Sciatic nerve (tissue), 2 donors: ENCODE results near the gene KDELR3. TPM values are rescaled to one million over a fixed set of nuclear protein-coding genes. Genes with fewer than 3 reads are reported as not detected.

Experiments
- ATAC-seq: fragments of 200-7000 bp; cut with Tn5 transposase; one replicate; pipeline ENCODE4 v1.9.1; 2020; ENCODE audit warnings: mild to moderate bottlenecking, moderate library complexity
- DNase-seq: peaks from one replicate; pipeline ENCODE4 v3.0.0-alpha.2; 2020; ENCODE audit warnings: low spot score
- intact Hi-C: fragments of 100-400 bp; cut with DNase I; formaldehyde crosslinking; loops from one replicate; pipeline ENCODE4 v1.14.2; 2022
- total RNA-seq: library from RNA; stranded (reverse); fragmentation: NEBNext Ultra II Directional; extraction: Animal tissue kit (Norgen Biotek cat#: 25700); gene quantifications from one replicate; pipeline ENCODE4 v1.2.1, GENCODE V29; 2021
- donor health status: DM: no; HTN: no; CAD: no.
- donor health status: DM: no; HTN: no; CAD: no.

Gene KDELR3
- total RNA-seq, 1 donor from 2014 or later: 15.4 TPM

- DNase-seq (no peak), ATAC-seq (no peak)
- intact Hi-C loops: no loop called here
Observed at GRCh38 chr22:38501797-38502672, 34.1 kb downstream of the KDELR3 start.

- intact Hi-C loops: no loop called here
Observed at GRCh38 chr22:38503021-38503420, 35.1 kb downstream of the KDELR3 start.

GRCh38 chr22:38504731-38505540, 37.0 kb downstream of the KDELR3 start:
- peak; percentile 69 for DNase-seq
- no peak for ATAC-seq
- intact Hi-C loops: loop anchor here (5.0 kb wide), 1 partner anchor 62 kb away; no protein-coding TSS in a partner anchor

More at GRCh38 chr22:38503021-38503420, 35.1 kb downstream of the KDELR3 start:
- DNase-seq (no peak), ATAC-seq (no peak)

GRCh38 chr22:38505541-38506117, 37.7 kb downstream of the KDELR3 start:
- peak; percentile 87 for DNase-seq
- ATAC-seq: peak; percentile 76
- intact Hi-C loops: loop anchor here (5.0 kb wide), 1 partner anchor 62 kb away; no protein-coding TSS in a partner anchor

GRCh38 chr22:38506118-38506962, 38.4 kb downstream of the KDELR3 start, which contains the start of gene DDX17:
TSS of gene DDX17 (minus strand) at chr22:38506311.
- DNase-seq (peak; percentile 96), ATAC-seq (peak; percentile 96)
- intact Hi-C loops: loop anchor here (5.0 kb wide), 1 partner anchor 61 kb away; no protein-coding TSS in a partner anchor

GRCh38 chr22:38510416-38510970, 42.6 kb downstream of the KDELR3 start:
- DNase-seq (no peak), ATAC-seq (no peak)
- intact Hi-C loops: no loop called here

- no peak for ATAC-seq
- no peak for DNase-seq
- intact Hi-C loops: no loop called here
Observed at GRCh38 chr22:38513063-38513462, 45.2 kb downstream of the KDELR3 start.

GRCh38 chr22:38518620-38519019, 50.7 kb downstream of the KDELR3 start:
- intact Hi-C loops: no loop called here
- no peak for ATAC-seq
- DNase-seq: no peak

GRCh38 chr22:38519453-38520250, 51.8 kb downstream of the KDELR3 start:
- intact Hi-C loops: no loop called here

GRCh38 chr22:38523029-38523428, 55.1 kb downstream of the KDELR3 start:
- intact Hi-C loops: no loop called here
- DNase-seq (no peak), ATAC-seq (no peak)

More at GRCh38 chr22:38519453-38520250, 51.8 kb downstream of the KDELR3 start:
- ATAC-seq: no peak
- no peak for DNase-seq

GRCh38 chr22:38523479-38523878, 55.6 kb downstream of the KDELR3 start:
- no peak for ATAC-seq
- intact Hi-C loops: no loop called here

GRCh38 chr22:38524429-38524828, 56.5 kb downstream of the KDELR3 start:
- intact Hi-C loops: no loop called here
- DNase-seq (no peak), ATAC-seq (no peak)

More at GRCh38 chr22:38523479-38523878, 55.6 kb downstream of the KDELR3 start:
- DNase-seq: no peak

- ATAC-seq (no peak), DNase-seq (no peak)
- intact Hi-C loops: no loop called here
Observed at GRCh38 chr22:38531251-38531938, 63.5 kb downstream of the KDELR3 start.
